HCT116 (cell line): ENCODE data around the gene BCAS4. TPM values are rescaled to one million over a fixed set of nuclear protein-coding genes. Genes with fewer than 3 reads are reported as not detected.

Source experiments
- ATAC-seq: fragments of 200-7000 bp; cut with Tn5 transposase; 2 replicates; pipeline ENCODE4 v1.9.1; 2020; ENCODE audit warnings: mild to moderate bottlenecking, moderate library complexity
- BruUV-seq: library from RNA; stranded (reverse); fragments of 400-500 nt; replicated peaks from 2 replicates; lab custom pipeline; 2021; lab: Mats Ljungman, UMichigan
- CTCF ChIA-PET: fragments of 300-600 bp; sonication (Branson Sonifier 250); formaldehyde crosslinking; loops from one replicate; lab custom pipeline; 2021; ENCODE audit warnings: antibody characterized with exemption; lab: Charles Lee
- POLR2A ChIA-PET: fragments of 300-600, 350-600 bp; sonication (Branson Sonifier 250); formaldehyde crosslinking; loops from one replicate; lab custom pipeline; 2021; ENCODE audit warnings: antibody characterized with exemption; lab: Charles Lee
- RAD21 ChIA-PET, 2 experiments: fragments of 300-600 bp; sonication (Branson Sonifier 250); formaldehyde crosslinking; loops; one replicate each; lab custom pipeline; 2023; ENCODE audit warnings: low total read pairs in 2 of 2; ENCODE audit not compliant: uncharacterized antibody in 2 of 2, unreplicated experiment in 2 of 2, low non-redundant PET in 1 of 2; lab: Charles Lee
- DNase-seq: peaks from one replicate; pipeline ENCODE4 v3.0.0-alpha.2; 2010; ENCODE audit warnings: low read depth, low spot score
- H2AFZ ChIP-seq: fragments of 200-600 bp; shearing (Covaris generic), sonication (generic); 2 replicates; pipeline ENCODE4 v1.6.1; 2017; ENCODE audit warnings: low read depth, mixed run types, mixed read lengths, antibody characterized with exemption, low read length; ENCODE audit not compliant: poor library complexity, severe bottlenecking
- H3K27ac ChIP-seq: 2 replicates; pipeline ENCODE4 v1.5.1; 2012; ENCODE audit warnings: low read depth, low read length
- H3K27me3 ChIP-seq: fragments of 200-600 bp; sonication (generic); 2 replicates; pipeline ENCODE4 v1.6.1; 2016; ENCODE audit warnings: mixed run types, low read length, mixed read lengths; ENCODE audit not compliant: insufficient read depth
- H3K36me3 ChIP-seq, 2 experiments: fragments of 200-500 bp in 1 of 2; fragments of 200-600 bp in 1 of 2; sonication (Bioruptor generic) in 1 of 2; sonication (generic) in 1 of 2; 2 replicates each; pipeline versions ENCODE4 v1.5.1 to v1.6.1; 2014 to 2016; ENCODE audit warnings: low read length in 2 of 2, inconsistent platforms in 1 of 2, mixed read lengths in 1 of 2, mixed run types in 1 of 2; ENCODE audit not compliant: insufficient read depth in 2 of 2, control insufficient read depth in 1 of 2
- H3K4me1 ChIP-seq, 2 experiments: fragments of 200-600 bp in 1 of 2; sonication (generic) in 1 of 2; 2 replicates each; pipeline versions ENCODE4 v1.5.1 to v1.6.1; 2012 to 2017; ENCODE audit warnings: low read length in 2 of 2, inconsistent platforms in 1 of 2, mild to moderate bottlenecking in 1 of 2, mixed read lengths in 1 of 2, mixed run types in 1 of 2, moderate library complexity in 1 of 2; ENCODE audit not compliant: insufficient read depth in 2 of 2, control insufficient read depth in 1 of 2
- H3K4me2 ChIP-seq: fragments of 200-600 bp; sonication (generic); 2 replicates; pipeline ENCODE4 v1.6.1; 2017; ENCODE audit warnings: mixed run types, low read length, mixed read lengths
- H3K4me3 ChIP-seq, 2 experiments: fragments of 200-600 bp in 1 of 2; sonication (generic) in 1 of 2; replicated peaks in 1 of 2; 2 replicates each; pipeline ENCODE4 v1.5.1; 2011 to 2016; ENCODE audit warnings: low read length in 2 of 2, control low read depth in 1 of 2, low read depth in 1 of 2, mild to moderate bottlenecking in 1 of 2, mixed read lengths in 1 of 2, mixed run types in 1 of 2
- H3K79me2 ChIP-seq: fragments of 200-600 bp; sonication (generic); 2 replicates; pipeline ENCODE4 v1.6.1; 2017; ENCODE audit warnings: mild to moderate bottlenecking, mixed run types, low read length, moderate library complexity, mixed read lengths; ENCODE audit not compliant: insufficient read depth
- H3K9ac ChIP-seq: fragments of 200-600 bp; sonication (generic); 2 replicates; pipeline ENCODE4 v1.6.1; 2016; ENCODE audit warnings: low read length, mixed read lengths
- H3K9me2 ChIP-seq: fragments of 200-600 bp; sonication (generic), shearing (Covaris generic); 2 replicates; pipeline ENCODE4 v1.6.1; 2017; ENCODE audit warnings: mixed run types, mild to moderate bottlenecking, moderate library complexity; ENCODE audit not compliant: insufficient read depth
- H3K9me3 ChIP-seq, 2 experiments: fragments of 200-500 bp in 1 of 2; fragments of 200-600 bp in 1 of 2; sonication (Bioruptor generic) in 1 of 2; sonication (generic) in 1 of 2; 2 replicates each; pipeline ENCODE4 v1.6.1; 2014 to 2017; ENCODE audit warnings: low read length in 2 of 2, mixed read lengths in 2 of 2, inconsistent platforms in 1 of 2, low read depth in 1 of 2, mild to moderate bottlenecking in 1 of 2, mixed run types in 1 of 2, moderate library complexity in 1 of 2; ENCODE audit not compliant: control insufficient read depth in 1 of 2, insufficient read depth in 1 of 2
- H4K20me1 ChIP-seq: fragments of 200-600 bp; sonication (generic), shearing (Covaris generic); 2 replicates; pipeline ENCODE4 v1.6.1; 2017; ENCODE audit warnings: mixed run types, mild to moderate bottlenecking, moderate library complexity; ENCODE audit not compliant: insufficient read depth
- CEBPB ChIP-seq: IDR thresholded peaks from 2 replicates; pipeline ENCODE4 v1.6.1; 2012; ENCODE audit warnings: low read depth
- EGR1 ChIP-seq: IDR thresholded peaks from 2 replicates; pipeline ENCODE4 v1.6.1; 2012; ENCODE audit warnings: low read depth
- JUND ChIP-seq: IDR thresholded peaks from 2 replicates; pipeline ENCODE4 v1.6.1; 2012
- MAX ChIP-seq: IDR thresholded peaks from 2 replicates; pipeline ENCODE4 v1.6.1; 2012
- POLR2A ChIP-seq: IDR thresholded peaks from 2 replicates; pipeline ENCODE4 v1.7.0; 2011; ENCODE audit warnings: borderline replicate concordance; ENCODE audit not compliant: insufficient read depth, insufficient read length; ENCODE audit errors: extremely low read depth
- POLR2AphosphoS5 ChIP-seq: IDR thresholded peaks from 2 replicates; pipeline ENCODE4 v1.6.1; 2011; ENCODE audit warnings: mild to moderate bottlenecking, low read depth, low read length, moderate library complexity
- REST ChIP-seq: IDR thresholded peaks from 2 replicates; pipeline ENCODE4 v1.6.1; 2012; ENCODE audit warnings: low read depth
- SRF ChIP-seq: IDR thresholded peaks from 2 replicates; pipeline ENCODE4 v1.6.1; 2012; ENCODE audit warnings: low read depth
- YY1 ChIP-seq: IDR thresholded peaks from 2 replicates; pipeline ENCODE4 v1.6.1; 2011; ENCODE audit warnings: low read length, low read depth, moderate library complexity, mild to moderate bottlenecking; ENCODE audit not compliant: insufficient replicate concordance; ENCODE audit errors: extremely low read depth
- ZNF274 ChIP-seq: fragments of 200-500 bp; sonication (Bioruptor generic); IDR thresholded peaks from 2 replicates; pipeline ENCODE4 v1.6.1; 2014; ENCODE audit warnings: mild to moderate bottlenecking, low read depth, low read length, inconsistent platforms
- intact Hi-C: fragments of 100-400 bp; cut with micrococcal nuclease; formaldehyde crosslinking; loops from 2 replicates; pipeline ENCODE4 v1.10.0; 2022
- total RNA-seq: library from RNA; stranded (reverse); gene quantifications from one replicate; pipeline ENCODE4 v1.2.1, GENCODE V29; 2021; ENCODE audit not compliant: unreplicated experiment
- TF ChIP-seq, protein P1 (sequence below): IDR thresholded peaks from 2 replicates; pipeline ENCODE4 v1.6.1; 2012
- TF ChIP-seq, protein P2 (sequence below): IDR thresholded peaks from 2 replicates; pipeline ENCODE4 v1.6.1; 2011; ENCODE audit warnings: mild to moderate bottlenecking, low read length, moderate library complexity; ENCODE audit not compliant: insufficient replicate concordance; ENCODE audit errors: extremely low read depth

BCAS4 gene
- total RNA-seq, 1 experiment from 2014 or later = 18.9 TPM

DNA sequence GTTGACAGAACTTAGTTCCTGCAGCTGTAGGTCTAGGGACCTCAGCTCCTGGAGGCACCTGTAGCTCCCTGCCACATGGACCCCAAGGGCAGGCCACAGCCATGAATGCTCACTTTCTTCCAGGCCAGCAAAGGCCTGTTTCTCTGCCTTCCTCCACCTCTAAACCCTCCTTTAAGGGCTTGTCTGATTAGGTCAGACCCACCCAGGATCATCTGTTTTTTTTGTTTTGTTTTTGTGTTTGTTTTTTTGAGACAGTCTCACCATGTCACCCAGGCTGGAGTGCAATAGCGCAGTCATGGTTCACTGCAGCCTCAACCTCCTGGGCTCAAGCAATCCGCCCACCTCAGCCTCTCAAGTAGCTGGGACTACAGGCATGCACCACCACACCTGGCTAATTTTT is 11.5 kb upstream of the BCAS4 start:
- Histone ChIP-seq H3K9me2 (no peaks in the 10 kb centered on the region), H3K4me2 (no peak overlapping the region), H4K20me1 (no peaks in the 10 kb centered on the region), H3K27ac (no peak overlapping the region), H3K36me3 (no peaks in the 10 kb centered on the region), H3K9ac (no peak overlapping the region), H3K4me3 (no peak overlapping the region), H3K27me3 (no peaks in the 10 kb centered on the region), H3K79me2 (no peaks in the 10 kb centered on the region), H2AFZ (no peak overlapping the region), H3K9me3 (no peaks in the 10 kb centered on the region), H3K4me1 (peaks cover 0 to 7% of the 10 kb centered on the region in 2 experiments; a peak in 3 of 4 replicates)
- intact Hi-C loops = no loop called here
- no TSS peak for BruUV-seq
- CTCF ChIA-PET = interaction anchor here (1.4 kb wide), 1 partner anchor 158 kb away, joined by 5 read pairs; no protein-coding TSS in a partner anchor
- TF ChIP-seq CEBPB (no peak), POLR2A (no peak), YY1 (no peak), EGR1 (no peak), POLR2AphosphoS5 (no peak), JUND (no peak), ZNF274 (no peak), SRF (no peak), REST (no peak), MAX (no peak)
- TF ChIP-seq, protein P1, sequence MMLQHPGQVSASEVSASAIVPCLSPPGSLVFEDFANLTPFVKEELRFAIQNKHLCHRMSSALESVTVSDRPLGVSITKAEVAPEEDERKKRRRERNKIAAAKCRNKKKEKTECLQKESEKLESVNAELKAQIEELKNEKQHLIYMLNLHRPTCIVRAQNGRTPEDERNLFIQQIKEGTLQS = no peak
- TF ChIP-seq, protein P2, sequence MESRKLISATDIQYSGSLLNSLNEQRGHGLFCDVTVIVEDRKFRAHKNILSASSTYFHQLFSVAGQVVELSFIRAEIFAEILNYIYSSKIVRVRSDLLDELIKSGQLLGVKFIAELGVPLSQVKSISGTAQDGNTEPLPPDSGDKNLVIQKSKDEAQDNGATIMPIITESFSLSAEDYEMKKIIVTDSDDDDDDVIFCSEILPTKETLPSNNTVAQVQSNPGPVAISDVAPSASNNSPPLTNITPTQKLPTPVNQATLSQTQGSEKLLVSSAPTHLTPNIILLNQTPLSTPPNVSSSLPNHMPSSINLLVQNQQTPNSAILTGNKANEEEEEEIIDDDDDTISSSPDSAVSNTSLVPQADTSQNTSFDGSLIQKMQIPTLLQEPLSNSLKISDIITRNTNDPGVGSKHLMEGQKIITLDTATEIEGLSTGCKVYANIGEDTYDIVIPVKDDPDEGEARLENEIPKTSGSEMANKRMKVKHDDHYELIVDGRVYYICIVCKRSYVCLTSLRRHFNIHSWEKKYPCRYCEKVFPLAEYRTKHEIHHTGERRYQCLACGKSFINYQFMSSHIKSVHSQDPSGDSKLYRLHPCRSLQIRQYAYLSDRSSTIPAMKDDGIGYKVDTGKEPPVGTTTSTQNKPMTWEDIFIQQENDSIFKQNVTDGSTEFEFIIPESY = no peak
- ATAC-seq (no peak), DNase-seq (no peak)
- POLR2A ChIA-PET = no interaction called here
- RAD21 ChIA-PET = no interaction called here
